SU-DHL-6 (cell line): ENCODE measurements around the gene DEGS1.

Source experiments
- H2AFZ ChIP-seq: fragments of 200-600 bp; sonication (generic); 2 replicates; pipeline ENCODE4 v1.6.1; 2014; ENCODE audit warnings: low read depth, mild to moderate bottlenecking, moderate library complexity, mixed read lengths, antibody characterized with exemption, low read length; ENCODE audit not compliant: severe bottlenecking
- H3F3A ChIP-seq: fragments of 200-600 bp; shearing (Covaris generic); 2 replicates; pipeline ENCODE4 v1.6.0; 2016; ENCODE audit warnings: antibody characterized with exemption, mild to moderate bottlenecking; ENCODE audit not compliant: insufficient read depth
- H3K27ac ChIP-seq: fragments of 200-600 bp; sonication (generic); 2 replicates; pipeline ENCODE4 v1.5.1; 2016; ENCODE audit warnings: low read depth, mild to moderate bottlenecking, low read length, moderate library complexity, mixed read lengths
- H3K27me3 ChIP-seq: fragments of 200-600 bp; sonication (generic), shearing (Covaris generic); 2 replicates; pipeline ENCODE4 v1.6.0; 2014; ENCODE audit warnings: mild to moderate bottlenecking, low read length
- H3K36me3 ChIP-seq: fragments of 200-600 bp; sonication (generic); 2 replicates; pipeline ENCODE4 v1.6.1; 2014; ENCODE audit warnings: mild to moderate bottlenecking, low read length, mixed read lengths
- H3K4me2 ChIP-seq: fragments of 300-600, 200-600 bp; shearing (Covaris generic), sonication (generic); 2 replicates; pipeline ENCODE4 v1.6.0; 2014; ENCODE audit warnings: low read length, low read depth, mild to moderate bottlenecking; ENCODE audit not compliant: poor library complexity, severe bottlenecking
- H3K4me3 ChIP-seq: fragments of 200-600 bp; sonication (generic); 2 replicates; pipeline ENCODE4 v1.5.1; 2014; ENCODE audit warnings: antibody characterized with exemption, low read length, mild to moderate bottlenecking, mixed read lengths; ENCODE audit not compliant: insufficient read depth, poor library complexity, severe bottlenecking
- H3K79me2 ChIP-seq: fragments of 200-600 bp; sonication (generic); 2 replicates; pipeline ENCODE4 v1.6.1; 2014; ENCODE audit warnings: mild to moderate bottlenecking, low read length, moderate library complexity; ENCODE audit not compliant: insufficient read depth
- H3K9ac ChIP-seq: fragments of 200-600 bp; sonication (generic); 2 replicates; pipeline ENCODE4 v1.7.0; 2014; ENCODE audit warnings: mild to moderate bottlenecking, low read length
- H3K9me2 ChIP-seq: fragments of 200-600 bp; sonication (generic); replicated peaks from 2 replicates; pipeline ENCODE4 v1.6.1; 2014; ENCODE audit warnings: low read length; ENCODE audit not compliant: insufficient read depth
- H3K9me3 ChIP-seq: fragments of 200-600 bp; sonication (generic); 2 replicates; pipeline ENCODE4 v1.6.1; 2014; ENCODE audit warnings: low read length, mixed read lengths; ENCODE audit not compliant: insufficient read depth
- H4K20me1 ChIP-seq: fragments of 200-600 bp; sonication (generic); 2 replicates; pipeline ENCODE4 v1.6.1; 2014; ENCODE audit warnings: low read depth, mild to moderate bottlenecking, antibody characterized with exemption, low read length, moderate library complexity, mixed read lengths
- EZH2phosphoT487 ChIP-seq: fragments of 200-600 bp; sonication (generic), shearing (Covaris generic); conservative IDR thresholded peaks from 2 replicates; pipeline ENCODE4 v1.6.1; 2018; ENCODE audit warnings: mild to moderate bottlenecking, antibody characterized with exemption, low read length, moderate library complexity, mixed read lengths
- TF ChIP-seq, protein P1 (sequence below): fragments of 200-600 bp; sonication (generic); IDR thresholded peaks from one replicate; pipeline ENCODE4 v1.5.1; 2017; ENCODE audit warnings: antibody characterized with exemption, mild to moderate bottlenecking, low read length, moderate library complexity; ENCODE audit not compliant: insufficient read depth, poor library complexity, severe bottlenecking

Gene DEGS1

DNA sequence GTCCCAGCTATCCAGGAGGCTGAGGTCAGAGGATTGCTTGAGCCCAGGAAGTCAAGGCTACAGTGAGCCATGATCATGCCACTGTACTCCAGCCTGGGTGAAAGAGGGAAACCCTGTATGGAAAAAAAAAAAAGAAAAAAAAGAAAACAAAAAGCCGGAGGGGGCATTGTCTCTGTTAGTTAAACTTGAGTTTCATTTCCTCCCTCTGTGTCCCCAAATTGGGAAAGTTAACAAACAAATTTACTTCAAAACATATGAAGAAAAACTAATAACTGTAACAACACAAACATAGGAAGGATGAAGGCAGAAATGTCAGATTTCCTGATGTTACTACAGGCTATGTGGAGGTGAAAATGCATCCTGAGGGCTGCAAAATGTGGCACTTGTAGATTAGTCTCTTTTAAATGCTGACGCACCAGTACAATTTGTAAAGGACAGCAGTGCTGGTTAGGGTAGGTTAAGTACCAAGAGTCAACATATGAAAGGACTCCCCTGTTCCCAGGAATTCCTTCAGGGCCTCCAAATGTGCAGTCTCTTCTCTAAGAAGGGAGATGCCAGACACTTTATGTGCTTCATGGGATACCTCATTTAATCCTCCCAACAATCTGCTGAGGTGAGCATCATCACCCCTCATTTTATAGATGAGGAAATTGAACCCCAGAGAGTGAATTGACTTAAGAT, 52.9 kb downstream of the DEGS1 start:
- no peak overlapping the region for H3K9ac ChIP-seq
- H2AFZ ChIP-seq, result no peak overlapping the region

DNA sequence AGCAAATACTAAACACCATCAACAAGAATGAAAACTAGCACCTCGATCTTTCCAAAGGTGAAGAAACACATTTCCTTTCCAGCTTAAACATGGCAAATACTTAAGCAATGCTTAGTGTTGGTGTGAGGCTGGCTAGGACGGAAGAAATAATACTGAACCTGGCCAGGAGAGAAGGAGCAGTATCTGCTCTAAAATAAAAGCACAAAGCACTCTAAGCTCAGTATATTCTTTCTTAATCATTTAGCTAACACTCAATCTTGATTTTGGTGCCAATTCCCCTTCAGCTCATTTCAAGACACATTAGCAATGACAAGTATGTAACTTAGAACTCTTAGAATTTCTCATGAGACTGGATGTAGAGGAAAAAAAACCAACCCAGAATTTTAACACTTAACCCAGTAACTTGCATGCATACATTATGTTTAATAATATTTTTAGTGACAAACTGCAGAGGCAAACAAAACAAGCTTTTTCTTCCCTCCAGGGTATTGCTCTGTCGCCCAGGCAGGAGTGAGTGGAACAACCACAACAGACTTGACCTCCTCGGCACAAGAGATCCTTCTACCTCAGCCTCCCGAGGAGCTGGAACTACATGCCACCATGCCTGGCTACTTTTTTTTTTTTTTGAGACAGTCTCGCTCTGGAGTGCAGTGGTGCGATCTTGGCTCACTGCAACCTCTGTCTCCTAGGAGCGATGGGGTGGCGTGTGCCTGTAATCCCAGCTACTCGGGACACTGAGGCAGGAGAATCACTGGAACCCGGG, 54.3 kb downstream of the DEGS1 start:
- Histone ChIP-seq H2AFZ (no peak overlapping the region), H4K20me1 (no peaks in the 10 kb centered on the region), H3K4me3 (no peak overlapping the region), H3K27ac (no peak overlapping the region), H3K4me2 (no peak overlapping the region), H3K9me2 (no peaks in the 10 kb centered on the region), H3K9me3 (no peaks in the 10 kb centered on the region), H3F3A (no peaks in the 10 kb centered on the region), H3K9ac (no peak overlapping the region), H3K36me3 (peaks cover 4% of the 10 kb centered on the region; the same call in 1 of the 2 replicates), H3K27me3 (no peaks in the 10 kb centered on the region), H3K79me2 (no peaks in the 10 kb centered on the region)
- TF ChIP-seq, protein P1, sequence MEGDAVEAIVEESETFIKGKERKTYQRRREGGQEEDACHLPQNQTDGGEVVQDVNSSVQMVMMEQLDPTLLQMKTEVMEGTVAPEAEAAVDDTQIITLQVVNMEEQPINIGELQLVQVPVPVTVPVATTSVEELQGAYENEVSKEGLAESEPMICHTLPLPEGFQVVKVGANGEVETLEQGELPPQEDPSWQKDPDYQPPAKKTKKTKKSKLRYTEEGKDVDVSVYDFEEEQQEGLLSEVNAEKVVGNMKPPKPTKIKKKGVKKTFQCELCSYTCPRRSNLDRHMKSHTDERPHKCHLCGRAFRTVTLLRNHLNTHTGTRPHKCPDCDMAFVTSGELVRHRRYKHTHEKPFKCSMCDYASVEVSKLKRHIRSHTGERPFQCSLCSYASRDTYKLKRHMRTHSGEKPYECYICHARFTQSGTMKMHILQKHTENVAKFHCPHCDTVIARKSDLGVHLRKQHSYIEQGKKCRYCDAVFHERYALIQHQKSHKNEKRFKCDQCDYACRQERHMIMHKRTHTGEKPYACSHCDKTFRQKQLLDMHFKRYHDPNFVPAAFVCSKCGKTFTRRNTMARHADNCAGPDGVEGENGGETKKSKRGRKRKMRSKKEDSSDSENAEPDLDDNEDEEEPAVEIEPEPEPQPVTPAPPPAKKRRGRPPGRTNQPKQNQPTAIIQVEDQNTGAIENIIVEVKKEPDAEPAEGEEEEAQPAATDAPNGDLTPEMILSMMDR, result no peak
- TF ChIP-seq EZH2phosphoT487, result no peak

More for the DNA sequence above, 52.9 kb downstream of the DEGS1 start:
- H3F3A ChIP-seq, result no peaks in the 10 kb centered on the region
- no peaks in the 10 kb centered on the region for H3K79me2 ChIP-seq
- H4K20me1 ChIP-seq, result no peaks in the 10 kb centered on the region
- H3K4me3 ChIP-seq, result no peak overlapping the region
- no peak overlapping the region for H3K27ac ChIP-seq
- H3K9me2 ChIP-seq, result no peaks in the 10 kb centered on the region
- no peaks in the 10 kb centered on the region for H3K9me3 ChIP-seq
- TF ChIP-seq, protein P1, result no peak
- no peak for TF ChIP-seq EZH2phosphoT487
- no peak overlapping the region for H3K4me2 ChIP-seq
- no peaks in the 10 kb centered on the region for H3K27me3 ChIP-seq
- H3K36me3 ChIP-seq, result peaks cover 4% of the 10 kb centered on the region; the same call in 1 of the 2 replicates

DNA sequence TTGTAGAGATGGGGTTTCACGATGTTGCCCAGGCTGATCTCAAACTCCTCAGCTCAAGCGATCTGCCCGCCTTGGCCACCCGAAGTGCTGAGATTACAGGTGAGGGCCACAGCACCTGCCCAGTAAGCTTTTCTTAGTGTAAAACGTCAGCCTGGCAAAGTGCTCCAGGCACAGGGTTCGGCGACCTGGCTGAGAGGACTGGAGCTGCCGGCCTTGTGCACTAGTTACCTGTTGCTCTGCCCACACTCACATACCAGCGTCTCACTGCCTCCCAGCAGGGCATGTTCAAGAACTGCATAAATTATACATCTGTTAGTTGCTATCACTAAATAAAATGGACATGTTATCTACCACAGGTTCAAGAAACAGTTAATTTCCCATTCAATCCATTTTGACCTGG, 55.2 kb downstream of the DEGS1 start:
- Histone ChIP-seq H3K36me3 (no peaks in the 10 kb centered on the region), H3K9me3 (no peaks in the 10 kb centered on the region), H3K4me3 (no peak overlapping the region), H2AFZ (no peak overlapping the region), H3K27ac (no peak overlapping the region), H3F3A (no peaks in the 10 kb centered on the region), H4K20me1 (no peaks in the 10 kb centered on the region), H3K9me2 (no peaks in the 10 kb centered on the region), H3K9ac (no peak overlapping the region), H3K79me2 (no peaks in the 10 kb centered on the region), H3K27me3 (no peaks in the 10 kb centered on the region), H3K4me2 (no peak overlapping the region)
- no peak for TF ChIP-seq EZH2phosphoT487
- TF ChIP-seq, protein P1, result no peak
